Stomach smooth muscle (tissue), 2 donors: ENCODE results near the gene P2RY10.
"Not testable (repeated sequence)": the region's sequence is repeated elsewhere in the genome, so short reads cannot be mapped to it uniquely, and the experiment has no call there.

ENCODE experiments used
- H3K27ac ChIP-seq: one replicate; pipeline ENCODE4 v1.7.0; 2013; ENCODE audit warnings: mild to moderate bottlenecking, low read length, inconsistent platforms
- H3K27me3 ChIP-seq, 2 donors: one replicate each; pipeline ENCODE4 v1.7.0; 2013; ENCODE audit warnings: low read length in 2 of 2; ENCODE audit not compliant: insufficient read depth in 2 of 2, control insufficient read depth in 1 of 2
- H3K36me3 ChIP-seq, 2 donors: one replicate each; pipeline ENCODE4 v1.7.0; 2013; ENCODE audit warnings: low read length in 2 of 2; ENCODE audit not compliant: control insufficient read depth in 2 of 2, insufficient read depth in 2 of 2
- H3K4me1 ChIP-seq: one replicate; pipeline ENCODE4 v1.7.0; 2013; ENCODE audit warnings: low read length; ENCODE audit not compliant: control insufficient read depth, insufficient read depth
- H3K4me3 ChIP-seq, 2 donors: one replicate each; pipeline ENCODE4 v1.7.0; 2013; ENCODE audit warnings: low read length in 2 of 2
- H3K9ac ChIP-seq, 2 donors: one replicate each; pipeline ENCODE4 v1.7.0; 2013; ENCODE audit warnings: low read length in 2 of 2, mild to moderate bottlenecking in 1 of 2
- H3K9me3 ChIP-seq, 2 donors: one replicate each; pipeline ENCODE4 v1.7.0; 2013; ENCODE audit warnings: low read length in 2 of 2; ENCODE audit not compliant: control insufficient read depth in 2 of 2
- donor health status: healthy.
- donor health status: Pancreatic carcinoma.

Gene P2RY10

DNA sequence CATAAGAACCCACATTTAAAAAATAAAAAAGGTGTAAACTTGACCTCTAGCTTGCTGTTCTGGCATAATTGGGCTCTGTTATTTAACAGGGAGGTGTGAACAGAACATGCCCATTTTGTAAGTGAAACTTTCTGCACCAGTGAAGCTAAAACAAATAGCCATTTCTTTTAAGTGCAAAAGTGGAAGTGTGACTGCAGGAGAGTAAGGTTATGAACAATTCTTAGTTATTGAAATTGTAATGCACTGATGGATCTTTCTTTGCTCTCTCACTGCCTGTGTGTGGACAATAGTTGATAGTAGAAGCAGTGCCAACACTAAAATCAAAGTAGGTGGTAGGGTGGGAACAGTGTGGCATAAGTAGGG lies 12.6 kb downstream of the P2RY10 start:
- H3K4me3 ChIP-seq: no peak overlapping the region
- no peaks in the 10 kb centered on the region for H3K4me1 ChIP-seq
- no peak overlapping the region for H3K27ac ChIP-seq
- no peak overlapping the region for H3K9ac ChIP-seq
- H3K9me3 ChIP-seq: no peaks in the 10 kb centered on the region
- H3K27me3 ChIP-seq: peaks cover 0 to 3% of the 10 kb centered on the region in 2 donors
- no peaks in the 10 kb centered on the region for H3K36me3 ChIP-seq

DNA sequence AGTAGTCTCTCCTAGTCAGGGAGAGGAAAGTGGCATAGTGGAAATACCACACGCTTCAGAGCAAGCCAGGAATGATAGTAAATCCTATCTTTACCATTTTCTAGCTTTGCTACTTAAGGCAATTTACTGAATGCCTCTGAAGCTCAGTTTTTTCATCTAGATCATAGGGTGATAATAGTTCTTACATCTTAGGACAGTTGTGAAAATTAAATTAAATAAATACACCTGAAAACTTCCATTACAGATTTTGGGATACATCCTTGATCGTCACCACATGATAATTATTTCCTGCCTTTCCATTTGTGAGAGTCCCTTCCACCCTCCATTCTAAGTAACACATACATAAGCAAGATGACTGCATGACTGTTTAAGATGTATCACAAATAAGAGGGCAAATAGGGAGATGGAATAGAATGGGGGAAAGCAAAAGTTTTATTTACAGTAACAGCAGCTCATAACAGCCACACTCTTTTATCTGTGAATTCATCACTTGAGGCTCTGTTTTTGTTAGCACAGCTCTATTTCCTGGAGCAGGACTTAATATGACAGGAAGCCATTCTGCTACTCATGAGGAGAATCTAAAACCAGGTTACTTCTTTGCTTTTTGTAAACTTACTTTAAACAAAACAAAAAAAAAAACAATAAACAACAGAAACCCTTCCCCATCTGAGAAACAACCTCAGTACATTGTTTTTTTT lies 13.4 kb downstream of the P2RY10 start:
- no peaks in the 10 kb centered on the region for H3K4me1 ChIP-seq
- no peaks in the 10 kb centered on the region for H3K36me3 ChIP-seq
- H3K9me3 ChIP-seq: no peaks in the 10 kb centered on the region
- peaks cover 0 to 3% of the 10 kb centered on the region in 2 donors for H3K27me3 ChIP-seq
- H3K9ac ChIP-seq: no peak overlapping the region
- no peak overlapping the region for H3K27ac ChIP-seq
- no peak overlapping the region for H3K4me3 ChIP-seq

DNA sequence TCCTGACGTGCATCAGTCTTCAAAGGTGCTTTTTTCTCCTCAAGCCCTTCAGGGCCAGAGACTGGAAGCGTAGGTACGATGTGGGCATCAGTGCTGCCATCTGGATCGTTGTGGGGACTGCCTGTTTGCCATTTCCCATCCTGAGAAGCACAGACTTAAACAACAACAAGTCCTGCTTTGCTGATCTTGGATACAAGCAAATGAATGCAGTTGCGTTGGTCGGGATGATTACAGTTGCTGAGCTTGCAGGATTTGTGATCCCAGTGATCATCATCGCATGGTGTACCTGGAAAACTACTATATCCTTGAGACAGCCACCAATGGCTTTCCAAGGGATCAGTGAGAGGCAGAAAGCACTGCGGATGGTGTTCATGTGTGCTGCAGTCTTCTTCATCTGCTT lies 15.7 kb downstream of the P2RY10 start:
- no peak overlapping the region for H3K4me3 ChIP-seq
- H3K27ac ChIP-seq: no peak overlapping the region
- no peaks in the 10 kb centered on the region for H3K36me3 ChIP-seq
- H3K4me1 ChIP-seq: no peaks in the 10 kb centered on the region
- H3K27me3 ChIP-seq: peaks cover 0 to 3% of the 10 kb centered on the region in 2 donors
- H3K9ac ChIP-seq: no peak overlapping the region
- H3K9me3 ChIP-seq: no peaks in the 10 kb centered on the region

DNA sequence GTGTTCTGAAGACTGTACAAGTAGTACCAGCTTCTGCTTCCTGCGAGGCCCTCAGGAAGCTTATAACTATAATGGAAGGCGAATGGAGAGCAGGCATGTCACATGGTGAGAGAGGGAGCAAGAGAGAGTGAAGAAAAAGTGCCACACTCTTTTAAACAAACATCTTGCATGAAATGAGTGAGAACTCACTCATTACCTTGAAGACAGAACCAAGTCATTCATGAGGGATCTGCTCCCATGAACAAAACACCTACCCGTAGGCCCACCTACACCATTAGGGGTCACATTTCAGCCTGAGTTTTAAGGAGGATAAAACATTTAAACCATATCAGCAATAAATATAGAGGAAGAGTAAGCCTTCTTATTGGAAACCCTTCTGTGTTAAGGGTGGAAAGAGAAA lies 19.4 kb downstream of the P2RY10 start:
- Histone ChIP-seq H3K27me3 (peaks cover 0 to 3% of the 10 kb centered on the region in 2 donors), H3K4me3 (no peak overlapping the region), H3K9me3 (no peaks in the 10 kb centered on the region), H3K4me1 (no peaks in the 10 kb centered on the region), H3K36me3 (no peaks in the 10 kb centered on the region), H3K27ac (no peak overlapping the region), H3K9ac (no peak overlapping the region)

DNA sequence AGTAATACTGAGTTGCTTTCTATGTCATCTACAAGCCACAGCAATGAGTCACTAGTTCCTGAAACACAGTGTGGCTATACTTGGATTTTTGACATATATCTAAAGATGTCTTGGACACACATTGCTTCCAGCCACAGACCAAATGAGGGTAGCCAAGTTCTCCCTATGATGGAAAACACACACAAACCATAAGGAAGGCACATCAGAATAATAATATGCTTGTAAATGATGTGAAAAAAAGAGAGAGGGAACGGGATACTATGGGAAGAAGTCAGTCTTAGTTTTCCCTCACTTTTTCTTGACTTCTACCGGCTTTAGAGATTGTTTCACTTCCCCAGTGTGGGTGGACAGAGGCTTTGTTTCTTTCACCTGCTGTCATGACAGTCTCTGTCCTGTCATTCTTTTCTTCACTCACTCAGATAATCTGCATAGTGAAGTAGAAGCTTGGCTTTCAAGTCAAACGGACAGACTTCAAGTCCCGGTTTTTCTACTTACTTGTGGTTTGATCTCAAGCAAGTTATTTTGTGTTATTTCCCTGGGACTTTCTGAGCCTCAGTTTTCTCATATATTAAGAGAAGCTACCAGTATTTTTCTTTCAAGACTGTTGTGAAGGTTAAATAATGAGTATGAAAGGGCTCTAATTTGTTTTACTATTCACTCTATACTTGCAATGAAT lies 34.7 kb downstream of the P2RY10 start:
- Histone ChIP-seq H3K36me3 (no peaks in the 10 kb centered on the region), H3K27me3 (no peaks in the 10 kb centered on the region), H3K4me3 (no peak overlapping the region)

DNA sequence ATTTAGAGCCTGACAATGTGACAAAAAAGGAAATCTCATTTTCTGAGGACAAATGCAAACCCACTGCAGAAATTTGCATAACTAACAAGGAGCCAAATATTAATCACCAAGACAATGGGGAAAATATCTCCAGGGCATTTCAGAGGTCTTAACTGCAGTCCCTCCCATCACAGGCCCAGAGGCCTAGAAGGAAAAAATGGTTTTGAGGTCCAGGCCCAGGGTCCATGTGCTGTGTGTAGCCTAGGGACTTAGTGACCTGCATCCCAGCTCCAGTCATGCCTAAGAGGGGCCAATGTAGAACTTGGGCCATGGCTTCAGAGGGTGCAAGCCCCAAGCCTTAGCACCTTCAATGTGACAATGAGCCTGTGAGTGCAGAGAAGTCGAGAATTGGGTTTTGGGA lies 44.2 kb downstream of the P2RY10 start:
- H3K36me3 ChIP-seq: no peaks in the 10 kb centered on the region
- no peak overlapping the region for H3K4me3 ChIP-seq
- H3K27me3 ChIP-seq: no peaks in the 10 kb centered on the region
- no peaks in the 10 kb centered on the region for H3K4me1 ChIP-seq
- peaks cover 0 to 2% of the 10 kb centered on the region in 2 donors for H3K9me3 ChIP-seq
- no peak overlapping the region for H3K9ac ChIP-seq
- H3K27ac ChIP-seq: no peak overlapping the region

More for the DNA sequence above, 34.7 kb downstream of the P2RY10 start:
- H3K9ac ChIP-seq: no peak overlapping the region
- no peaks in the 10 kb centered on the region for H3K9me3 ChIP-seq
- no peaks in the 10 kb centered on the region for H3K4me1 ChIP-seq
- no peak overlapping the region for H3K27ac ChIP-seq

DNA sequence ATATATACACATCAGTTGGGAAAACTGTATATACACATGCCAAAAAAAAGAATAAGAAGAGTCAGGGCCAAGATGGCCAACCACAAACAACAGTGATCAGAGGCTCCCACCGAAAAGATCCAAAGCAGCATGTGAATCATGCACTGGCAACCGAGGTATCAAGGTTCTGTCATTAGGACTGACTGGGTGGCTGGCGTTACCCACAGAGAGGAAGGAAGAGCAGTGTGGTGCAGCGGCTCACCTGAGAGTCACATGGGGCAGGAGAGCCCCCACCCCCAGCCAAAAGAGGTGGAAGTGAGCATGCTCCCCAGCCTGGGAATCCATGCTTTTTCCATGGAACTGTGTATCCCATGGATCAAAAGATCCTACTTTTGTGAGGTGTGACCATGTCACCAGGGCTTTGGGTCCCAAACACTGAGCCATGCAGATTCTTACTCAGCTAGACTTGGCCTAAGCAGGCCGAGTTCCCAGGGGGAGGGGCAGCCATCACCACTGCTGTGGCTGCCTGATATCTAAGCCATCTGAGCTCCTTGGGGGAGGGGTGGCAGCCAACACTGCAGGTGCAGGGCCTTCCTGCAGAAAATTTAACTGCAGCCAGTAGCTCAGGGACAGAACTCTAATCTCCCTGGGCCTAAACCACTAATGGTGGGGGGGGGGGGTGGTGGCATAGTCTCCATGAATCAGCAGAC lies 52.8 kb downstream of the P2RY10 start:
- H3K27me3 ChIP-seq: no peaks in the 10 kb centered on the region
- H3K4me3 ChIP-seq: no peak overlapping the region
- no peak overlapping the region for H3K27ac ChIP-seq
- H3K4me1 ChIP-seq: no peaks in the 10 kb centered on the region
- H3K9me3 ChIP-seq: no peaks in the 10 kb centered on the region
- H3K36me3 ChIP-seq: no peaks in the 10 kb centered on the region
- no peak overlapping the region for H3K9ac ChIP-seq

DNA sequence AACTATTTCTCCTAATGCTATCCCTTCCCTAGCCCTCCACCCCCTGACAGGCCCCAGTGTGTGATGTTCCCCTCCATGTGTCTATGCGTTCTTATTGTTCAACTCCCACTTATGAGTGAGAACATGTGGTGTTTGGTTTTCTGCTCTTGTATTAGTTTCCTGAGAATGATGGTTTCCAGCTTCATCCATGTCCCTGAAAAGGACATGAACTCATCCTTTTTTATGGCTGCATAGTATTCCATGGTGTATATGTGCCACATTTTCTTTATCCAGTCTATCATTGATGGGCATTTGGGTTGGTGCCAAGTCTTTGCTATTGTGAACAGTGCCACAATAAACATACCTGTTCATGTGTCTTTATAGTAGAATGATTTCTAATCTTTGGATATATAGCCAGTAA lies 62.3 kb downstream of the P2RY10 start:
- not testable (repeated sequence) for H3K9ac ChIP-seq, H3K4me3 ChIP-seq, H3K36me3 ChIP-seq, H3K9me3 ChIP-seq, H3K4me1 ChIP-seq, H3K27ac ChIP-seq, H3K27me3 ChIP-seq
